Endometrium (tissue), 2 donors: Measurements from ENCODE around the gene HILPDA.
"Not testable (repeated sequence)": the region's sequence is repeated elsewhere in the genome, so short reads cannot be mapped to it uniquely, and the experiment has no call there.

Source experiments
- FAIRE-seq: peaks from 2 replicates; lab custom pipeline; 2012; peaks lifted over from hg19 to GRCh38; lab: Jason Lieb, UNC
- donor health status: control.
- donor health status: control.

HILPDA gene

GRCh38 chr7:128463345-128463744 is 7.7 kb downstream of the HILPDA start:
- FAIRE-seq: not testable (repeated sequence)

GRCh38 chr7:128463933-128464332 is 8.3 kb downstream of the HILPDA start:
- not testable (repeated sequence) for FAIRE-seq

- FAIRE-seq: not testable (repeated sequence)
Measured at GRCh38 chr7:128466871-128467270, 11.2 kb downstream of the HILPDA start.

GRCh38 chr7:128476402-128477335 is 21.0 kb downstream of the HILPDA start, which contains the start of gene METTL2B:
Gene METTL2B (plus strand): TSS chr7:128476748. CDS start chr7:128476766, 18 bp downstream.
- FAIRE-seq: peak; percentile 45

GRCh38 chr7:128477336-128477690 is 21.6 kb downstream of the HILPDA start:
- FAIRE-seq: not testable (repeated sequence)

GRCh38 chr7:128479082-128479481 is 23.4 kb downstream of the HILPDA start:
- FAIRE-seq: not testable (repeated sequence)

GRCh38 chr7:128488134-128488533 is 32.5 kb downstream of the HILPDA start:
- not testable (repeated sequence) for FAIRE-seq

GRCh38 chr7:128497405-128497804 is 41.7 kb downstream of the HILPDA start:
- FAIRE-seq: no peak

GRCh38 chr7:128505416-128505815 is 49.7 kb downstream of the HILPDA start:
- FAIRE-seq: not testable (repeated sequence)

GRCh38 chr7:128506819-128507218 is 51.1 kb downstream of the HILPDA start:
- not testable (repeated sequence) for FAIRE-seq

- FAIRE-seq: not testable (repeated sequence)
Measured at GRCh38 chr7:128507321-128507993, 51.8 kb downstream of the HILPDA start.
